ENCODE data around the gene UBE2J2. TPM values are rescaled to one million over a fixed set of nuclear protein-coding genes. Genes with fewer than 3 reads are reported as not detected.

UBE2J2 gene
- total and polyA plus RNA-seq, 2 of the 13 experiments (the other 11 are each of a cell fraction or from before 2014, with no cell fraction given): 25.4 to 29.4 TPM

- TF ChIP-seq, protein P1, sequence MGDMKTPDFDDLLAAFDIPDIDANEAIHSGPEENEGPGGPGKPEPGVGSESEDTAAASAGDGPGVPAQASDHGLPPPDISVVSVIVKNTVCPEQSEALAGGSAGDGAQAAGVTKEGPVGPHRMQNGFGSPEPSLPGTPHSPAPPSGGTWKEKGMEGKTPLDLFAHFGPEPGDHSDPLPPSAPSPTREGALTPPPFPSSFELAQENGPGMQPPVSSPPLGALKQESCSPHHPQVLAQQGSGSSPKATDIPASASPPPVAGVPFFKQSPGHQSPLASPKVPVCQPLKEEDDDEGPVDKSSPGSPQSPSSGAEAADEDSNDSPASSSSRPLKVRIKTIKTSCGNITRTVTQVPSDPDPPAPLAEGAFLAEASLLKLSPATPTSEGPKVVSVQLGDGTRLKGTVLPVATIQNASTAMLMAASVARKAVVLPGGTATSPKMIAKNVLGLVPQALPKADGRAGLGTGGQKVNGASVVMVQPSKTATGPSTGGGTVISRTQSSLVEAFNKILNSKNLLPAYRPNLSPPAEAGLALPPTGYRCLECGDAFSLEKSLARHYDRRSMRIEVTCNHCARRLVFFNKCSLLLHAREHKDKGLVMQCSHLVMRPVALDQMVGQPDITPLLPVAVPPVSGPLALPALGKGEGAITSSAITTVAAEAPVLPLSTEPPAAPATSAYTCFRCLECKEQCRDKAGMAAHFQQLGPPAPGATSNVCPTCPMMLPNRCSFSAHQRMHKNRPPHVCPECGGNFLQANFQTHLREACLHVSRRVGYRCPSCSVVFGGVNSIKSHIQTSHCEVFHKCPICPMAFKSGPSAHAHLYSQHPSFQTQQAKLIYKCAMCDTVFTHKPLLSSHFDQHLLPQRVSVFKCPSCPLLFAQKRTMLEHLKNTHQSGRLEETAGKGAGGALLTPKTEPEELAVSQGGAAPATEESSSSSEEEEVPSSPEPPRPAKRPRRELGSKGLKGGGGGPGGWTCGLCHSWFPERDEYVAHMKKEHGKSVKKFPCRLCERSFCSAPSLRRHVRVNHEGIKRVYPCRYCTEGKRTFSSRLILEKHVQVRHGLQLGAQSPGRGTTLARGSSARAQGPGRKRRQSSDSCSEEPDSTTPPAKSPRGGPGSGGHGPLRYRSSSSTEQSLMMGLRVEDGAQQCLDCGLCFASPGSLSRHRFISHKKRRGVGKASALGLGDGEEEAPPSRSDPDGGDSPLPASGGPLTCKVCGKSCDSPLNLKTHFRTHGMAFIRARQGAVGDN (CRISPR knock-in tag; IDR thresholded peaks at IDR 0.05): 0 out of 2 replicates have a peak, but pooled peaks have one; percentile 7
- TF ChIP-seq ZNF629 (CRISPR knock-in tag; conservative IDR thresholded peaks at IDR 0.05) (peak; percentile 81), AGO1 (IDR thresholded peaks at IDR 0.05; ENCODE audit: low read depth, low read length, poor library complexity, severe bottlenecking) (peak; percentile 8), ZNF572 (CRISPR knock-in tag; IDR thresholded peaks at IDR 0.05) (no peak), SP1 (IDR thresholded peaks at IDR 0.05) (no peak), SP1 (CRISPR knock-in tag; IDR thresholded peaks at IDR 0.05) (no peak), ZNF382 (CRISPR knock-in tag; IDR thresholded peaks at IDR 0.05; ENCODE audit: borderline replicate concordance) (no peak)
- H3K79me2 ChIP-seq (ENCODE audit: insufficient read depth, low read length): no peaks in the 10 kb centered on the region
- no peaks in the 10 kb centered on the region for H4K20me1 ChIP-seq (ENCODE audit: insufficient read depth, low read length)
- intact Hi-C loops (cut with micrococcal nuclease; ENCODE audit: unreplicated experiment) (no loop called here), in situ Hi-C loops (cut with HindIII; ENCODE audit: extremely low pct_ligation_motif_present, low pct_unique_long_range_greater_than_20kb) (no loop called here)
- no peak overlapping the region for H3K4me2 ChIP-seq (ENCODE audit: low read depth, low read length)
- H3K9me3 ChIP-seq (ENCODE audit: low read length): no peaks in the 10 kb centered on the region
- WGBS (ENCODE audit: low lambda C conversion rate): 47% methylated on average over 6 of the region's 23 CpGs
- ATAC-seq (peak; percentile 22), DNase-seq (ENCODE audit: low spot score) (peak; percentile 23), FAIRE-seq (no peak)
- ChIA-PET CTCF (ENCODE audit: low intra/inter-chr PET ratio, low total read pairs) (no interaction called here), POLR2A (no interaction called here)
- H3K27me3 ChIP-seq (ENCODE audit: control insufficient read depth in 1 of 2, insufficient read depth in 2 of 2, low read length in 2 of 2): no peaks in the 10 kb centered on the region
- no peak overlapping the region for H3K4me3 ChIP-seq (replicated peaks in 1 of 3; ENCODE audit: insufficient read depth in 1 of 3, low read depth in 2 of 3, low read length in 3 of 3)
- no peak overlapping the region for H2AFZ ChIP-seq (ENCODE audit: low read length)
- no peaks in the 10 kb centered on the region for H3K36me3 ChIP-seq (replicated peaks in 1 of 2; ENCODE audit: control insufficient read depth in 1 of 2, insufficient read depth in 2 of 2, low read length in 2 of 2)
- no TSS peak for BruUV-seq (replicated peaks)
- H3K4me1 ChIP-seq (ENCODE audit: insufficient read depth, low read length): peaks cover 17% of the 10 kb centered on the region
- H3K27ac ChIP-seq (ENCODE audit: extremely low read length, insufficient read depth, low read length): no peak overlapping the region
- H3K9ac ChIP-seq (ENCODE audit: insufficient read depth, low read depth, low read length): no peak overlapping the region
Observed at GRCh38 chr1:1245178-1245816, 28.4 kb downstream of the UBE2J2 start.

Measured in HepG2 (cell line).